NCI-H2227 (cell line): ENCODE results near the gene FAM241B.
A peak's percentile ranks its signal among the peaks of the same experiment; 100 is the strongest.

Experiments
- DNase-seq: peaks from one replicate; lab custom pipeline; 2025; ENCODE audit not compliant: unreplicated experiment; lab: John Stamatoyannopoulos, UW

FAM241B gene

GRCh38 chr10:69633673-69634635 is 3.9 kb downstream of the FAM241B start:
- DNase-seq, result no peak

- no peak for DNase-seq
Observed at GRCh38 chr10:69634759-69635425, 4.8 kb downstream of the FAM241B start.

GRCh38 chr10:69635428-69636272 is 5.6 kb downstream of the FAM241B start:
- no peak for DNase-seq

GRCh38 chr10:69636273-69636575 is 6.2 kb downstream of the FAM241B start:
- no peak for DNase-seq

- no peak for DNase-seq
Observed at GRCh38 chr10:69636626-69637605, 6.9 kb downstream of the FAM241B start.

GRCh38 chr10:69638642-69639041 is 8.6 kb downstream of the FAM241B start:
- no peak for DNase-seq

GRCh38 chr10:69639291-69640195 is 9.5 kb downstream of the FAM241B start:
- DNase-seq, result peak; percentile 60

- DNase-seq, result no peak
Observed at GRCh38 chr10:69640196-69640980, 10.3 kb downstream of the FAM241B start.

GRCh38 chr10:69641261-69641980 is 11.4 kb downstream of the FAM241B start:
- no peak for DNase-seq

- no peak for DNase-seq
Observed at GRCh38 chr10:69642747-69643146, 12.7 kb downstream of the FAM241B start.

- DNase-seq, result no peak
Observed at GRCh38 chr10:69643779-69644657, 14.0 kb downstream of the FAM241B start.

- peak; percentile 52 for DNase-seq
Observed at GRCh38 chr10:69644658-69645295, 14.7 kb downstream of the FAM241B start.

- DNase-seq, result peak; percentile 16
Observed at GRCh38 chr10:69645296-69646184, 15.5 kb downstream of the FAM241B start.

- DNase-seq, result peak; percentile 39
Observed at GRCh38 chr10:69646185-69647060, 16.4 kb downstream of the FAM241B start.
